BLaER1 (cell line): ENCODE results near the gene RBM17.

ENCODE experiments used
- H3K27ac ChIP-seq: shearing (Covaris generic); formaldehyde crosslinking; 2 replicates; pipeline ENCODE4 v1.8.1; 2022
- H3K27me3 ChIP-seq: shearing (Covaris generic); formaldehyde crosslinking; 2 replicates; pipeline ENCODE4 v1.8.1; 2022
- H3K36me3 ChIP-seq: shearing (Covaris generic); formaldehyde crosslinking; 2 replicates; pipeline ENCODE4 v1.8.1; 2022
- H3K4me1 ChIP-seq: shearing (Covaris generic); formaldehyde crosslinking; 2 replicates; pipeline ENCODE4 v1.8.1; 2022
- H3K4me2 ChIP-seq: shearing (Covaris generic); formaldehyde crosslinking; 2 replicates; pipeline ENCODE4 v1.8.1; 2022
- H3K4me3 ChIP-seq: shearing (Covaris generic); formaldehyde crosslinking; 2 replicates; pipeline ENCODE4 v1.8.1; 2022
- H3K9ac ChIP-seq: shearing (Covaris generic); formaldehyde crosslinking; 2 replicates; pipeline ENCODE4 v1.8.1; 2022
- H3K9me3 ChIP-seq: shearing (Covaris generic); formaldehyde crosslinking; 2 replicates; pipeline ENCODE4 v1.8.1; 2022
- H4K20me1 ChIP-seq: shearing (Covaris generic); formaldehyde crosslinking; 2 replicates; pipeline ENCODE4 v1.8.1; 2022
- Cebpa-rat ChIP-seq: shearing (Covaris generic); IDR thresholded peaks from 2 replicates; pipeline ENCODE4 v1.8.1; 2022

RBM17 gene

DNA sequence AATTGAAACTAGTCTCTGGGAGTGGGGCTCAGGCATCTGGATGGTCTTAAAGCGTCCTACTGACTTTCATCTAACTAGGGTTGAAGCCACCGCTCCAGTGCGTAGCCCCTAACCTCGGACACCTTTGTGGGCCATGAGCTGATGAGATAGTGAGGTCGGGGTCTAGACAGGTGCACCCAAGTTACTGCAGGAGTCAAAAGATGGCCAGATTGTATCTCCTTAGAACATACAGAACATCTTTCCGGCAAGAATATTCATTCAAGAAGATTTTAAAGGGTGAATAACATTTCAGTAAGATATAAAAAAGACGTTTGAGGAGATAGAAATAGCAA is 20.6 kb downstream of the RBM17 start:
- Histone ChIP-seq H3K4me2 (no peak overlapping the region), H3K36me3 (peaks cover 98% of the 10 kb centered on the region), H3K9ac (no peak overlapping the region), H3K4me3 (no peak overlapping the region), H4K20me1 (peaks cover 88% of the 10 kb centered on the region), H3K4me1 (peaks cover 10% of the 10 kb centered on the region; the same call in 1 of the 2 replicates), H3K27ac (no peak overlapping the region), H3K27me3 (no peaks in the 10 kb centered on the region), H3K9me3 (no peaks in the 10 kb centered on the region)
- no peak for TF ChIP-seq Cebpa-rat

DNA sequence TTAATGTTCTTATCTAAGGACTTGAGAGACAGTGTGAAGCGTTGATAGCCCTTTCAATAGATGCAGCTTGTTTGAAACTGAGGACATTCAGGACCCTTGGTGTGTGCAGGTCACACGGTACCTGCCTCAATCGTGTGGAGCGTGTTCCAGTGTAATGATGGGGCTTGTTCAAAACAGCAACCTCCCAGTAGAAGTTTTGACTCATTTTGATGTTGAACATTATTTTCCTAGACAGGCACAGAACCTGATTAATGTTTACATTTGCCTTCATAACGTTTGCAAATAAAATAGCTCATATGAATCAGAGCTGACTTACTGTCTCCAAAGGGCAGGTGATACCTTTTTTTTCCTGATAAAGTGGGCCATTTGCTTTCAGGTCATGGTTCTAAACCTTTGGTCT is 21.3 kb downstream of the RBM17 start:
- no peaks in the 10 kb centered on the region for H3K27me3 ChIP-seq
- H3K27ac ChIP-seq, result no peak overlapping the region
- peaks cover 98% of the 10 kb centered on the region for H3K36me3 ChIP-seq
- H3K9me3 ChIP-seq, result no peaks in the 10 kb centered on the region
- H3K4me1 ChIP-seq, result peaks cover 10% of the 10 kb centered on the region; the same call in 1 of the 2 replicates
- H3K9ac ChIP-seq, result no peak overlapping the region
- TF ChIP-seq Cebpa-rat, result no peak
- no peak overlapping the region for H3K4me3 ChIP-seq
- no peak overlapping the region for H3K4me2 ChIP-seq
- H4K20me1 ChIP-seq, result peaks cover 88% of the 10 kb centered on the region

DNA sequence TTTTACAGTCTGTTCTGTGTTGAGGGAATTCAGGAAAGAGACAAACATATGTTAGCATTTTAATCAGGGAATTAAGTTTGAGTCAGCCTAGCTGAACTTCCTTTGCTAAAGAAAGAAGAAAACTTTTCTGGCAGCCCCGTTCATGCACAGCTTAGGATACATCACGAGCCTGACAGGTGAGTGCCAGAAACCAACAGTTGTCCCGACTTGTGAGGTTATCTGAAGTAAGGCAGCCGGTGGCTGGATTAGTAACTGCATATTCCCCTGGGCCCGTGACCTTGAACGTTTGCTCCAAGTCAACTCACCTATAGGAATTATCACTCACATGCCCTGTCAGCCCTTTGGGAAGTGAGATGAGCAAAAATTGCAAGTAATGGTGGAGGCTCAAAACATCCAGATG is 24.1 kb downstream of the RBM17 start:
- Histone ChIP-seq H3K27me3 (no peaks in the 10 kb centered on the region), H3K27ac (no peak overlapping the region), H4K20me1 (peaks cover 62% of the 10 kb centered on the region), H3K9ac (no peak overlapping the region), H3K4me2 (no peak overlapping the region), H3K4me3 (no peak overlapping the region), H3K4me1 (peaks cover 10% of the 10 kb centered on the region; the same call in 1 of the 2 replicates), H3K9me3 (no peaks in the 10 kb centered on the region), H3K36me3 (peaks cover 92% of the 10 kb centered on the region)
- no peak for TF ChIP-seq Cebpa-rat

DNA sequence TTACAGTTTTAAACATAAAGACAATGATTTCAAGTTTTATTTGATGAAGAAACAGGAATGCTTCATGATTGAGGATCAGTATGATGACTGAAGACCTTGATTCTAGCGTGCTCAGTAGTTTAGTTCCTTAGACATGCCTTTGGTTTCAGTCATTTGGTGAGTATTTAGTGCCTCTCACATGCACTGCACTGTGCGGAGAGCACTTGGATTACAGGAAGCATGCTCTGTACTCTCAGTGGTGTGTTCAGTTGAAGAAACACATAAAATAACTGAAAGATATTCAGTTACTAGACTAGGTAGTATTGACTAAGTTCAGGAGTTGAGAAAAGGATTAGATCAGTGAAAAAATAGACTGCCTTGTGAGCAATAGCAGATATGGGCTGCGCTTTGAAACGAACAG is 25.5 kb downstream of the RBM17 start:
- no peaks in the 10 kb centered on the region for H3K27me3 ChIP-seq
- peaks cover under 1% of the 10 kb centered on the region; the same call in 1 of the 2 replicates for H3K4me1 ChIP-seq
- no peak overlapping the region for H3K27ac ChIP-seq
- no peak overlapping the region for H3K4me2 ChIP-seq
- no peak overlapping the region for H3K9ac ChIP-seq
- H3K36me3 ChIP-seq, result peaks cover 78% of the 10 kb centered on the region
- no peaks in the 10 kb centered on the region for H3K9me3 ChIP-seq
- H3K4me3 ChIP-seq, result no peak overlapping the region
- TF ChIP-seq Cebpa-rat, result no peak
- H4K20me1 ChIP-seq, result peaks cover 48% of the 10 kb centered on the region

DNA sequence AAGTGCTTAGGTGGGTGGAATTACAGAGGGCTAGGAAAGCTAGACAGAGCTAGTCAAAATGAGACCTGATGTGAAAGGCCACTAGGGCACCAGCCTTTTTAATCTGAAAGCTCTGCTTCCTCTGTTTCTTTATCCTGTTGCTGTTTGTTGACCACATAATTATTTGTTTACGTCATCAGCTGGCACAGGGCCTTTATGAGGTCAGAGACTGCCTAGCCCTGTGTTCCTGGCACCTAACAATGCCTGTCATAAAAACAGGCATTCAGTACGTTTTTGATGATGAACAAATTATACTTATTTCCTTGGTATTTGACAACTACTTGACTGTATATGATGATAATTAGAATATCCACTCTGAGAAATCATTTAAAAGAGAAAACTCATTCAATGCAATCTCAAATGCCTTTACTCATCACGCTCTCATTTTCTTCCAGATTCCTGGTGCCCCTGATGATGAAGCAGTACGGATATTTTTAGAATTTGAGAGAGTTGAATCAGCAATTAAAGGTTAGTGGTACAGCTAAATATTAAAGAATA is 26.0 kb downstream of the RBM17 start:
- no peaks in the 10 kb centered on the region for H3K27me3 ChIP-seq
- peaks cover 72% of the 10 kb centered on the region for H3K36me3 ChIP-seq
- no peaks in the 10 kb centered on the region for H3K9me3 ChIP-seq
- peaks cover 42% of the 10 kb centered on the region for H4K20me1 ChIP-seq
- no peak overlapping the region for H3K27ac ChIP-seq
- no peak for TF ChIP-seq Cebpa-rat
- H3K4me2 ChIP-seq, result no peak overlapping the region
- no peak overlapping the region for H3K9ac ChIP-seq
- H3K4me1 ChIP-seq, result no peaks in the 10 kb centered on the region
- H3K4me3 ChIP-seq, result no peak overlapping the region

DNA sequence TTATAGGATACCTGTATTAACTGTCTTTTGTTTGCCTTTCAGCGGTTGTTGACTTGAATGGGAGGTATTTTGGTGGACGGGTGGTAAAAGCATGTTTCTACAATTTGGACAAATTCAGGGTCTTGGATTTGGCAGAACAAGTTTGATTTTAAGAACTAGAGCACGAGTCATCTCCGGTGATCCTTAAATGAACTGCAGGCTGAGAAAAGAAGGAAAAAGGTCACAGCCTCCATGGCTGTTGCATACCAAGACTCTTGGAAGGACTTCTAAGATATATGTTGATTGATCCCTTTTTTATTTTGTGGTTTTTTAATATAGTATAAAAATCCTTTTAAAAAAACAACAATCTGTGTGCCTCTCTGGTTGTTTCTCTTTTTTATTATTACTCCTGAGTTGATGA is 26.6 kb downstream of the RBM17 start:
- no peak overlapping the region for H3K4me3 ChIP-seq
- H3K27me3 ChIP-seq, result no peaks in the 10 kb centered on the region
- peaks cover 37% of the 10 kb centered on the region for H4K20me1 ChIP-seq
- H3K36me3 ChIP-seq, result peaks cover 67% of the 10 kb centered on the region
- H3K27ac ChIP-seq, result no peak overlapping the region
- no peak for TF ChIP-seq Cebpa-rat
- H3K9ac ChIP-seq, result no peak overlapping the region
- peaks cover 2% of the 10 kb centered on the region for H3K4me1 ChIP-seq
- no peak overlapping the region for H3K4me2 ChIP-seq
- H3K9me3 ChIP-seq, result no peaks in the 10 kb centered on the region

DNA sequence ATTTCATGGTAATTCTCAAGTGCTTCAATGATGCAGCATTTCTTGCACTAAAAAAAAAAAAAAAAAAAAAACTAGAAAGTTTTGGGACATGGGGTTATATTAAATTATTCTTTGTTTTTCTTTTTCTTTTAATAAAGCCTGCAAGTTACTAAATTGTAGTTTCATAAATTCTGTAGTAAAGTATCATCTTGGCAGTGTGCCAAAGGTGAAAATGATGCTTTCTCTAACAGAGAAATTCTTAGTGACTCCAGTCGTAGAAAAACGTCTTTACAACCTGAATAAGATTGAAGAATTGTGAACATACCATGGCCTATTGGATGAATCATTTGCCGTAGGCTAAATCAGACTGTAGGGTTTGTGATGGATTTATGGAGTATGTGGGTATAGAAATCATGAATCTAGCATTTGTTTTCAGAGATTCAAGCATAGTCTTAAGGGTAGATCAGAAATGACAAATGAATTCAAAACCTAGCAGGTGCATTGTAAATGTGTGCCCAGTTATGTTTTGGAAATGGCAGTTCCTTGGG is 27.1 kb downstream of the RBM17 start:
- no peak overlapping the region for H3K9ac ChIP-seq
- no peak overlapping the region for H3K4me2 ChIP-seq
- H4K20me1 ChIP-seq, result peaks cover 32% of the 10 kb centered on the region
- no peaks in the 10 kb centered on the region for H3K27me3 ChIP-seq
- H3K36me3 ChIP-seq, result peaks cover 62% of the 10 kb centered on the region
- no peak overlapping the region for H3K4me3 ChIP-seq
- H3K9me3 ChIP-seq, result no peaks in the 10 kb centered on the region
- TF ChIP-seq Cebpa-rat, result no peak
- peaks cover 7% of the 10 kb centered on the region for H3K4me1 ChIP-seq
- no peak overlapping the region for H3K27ac ChIP-seq

DNA sequence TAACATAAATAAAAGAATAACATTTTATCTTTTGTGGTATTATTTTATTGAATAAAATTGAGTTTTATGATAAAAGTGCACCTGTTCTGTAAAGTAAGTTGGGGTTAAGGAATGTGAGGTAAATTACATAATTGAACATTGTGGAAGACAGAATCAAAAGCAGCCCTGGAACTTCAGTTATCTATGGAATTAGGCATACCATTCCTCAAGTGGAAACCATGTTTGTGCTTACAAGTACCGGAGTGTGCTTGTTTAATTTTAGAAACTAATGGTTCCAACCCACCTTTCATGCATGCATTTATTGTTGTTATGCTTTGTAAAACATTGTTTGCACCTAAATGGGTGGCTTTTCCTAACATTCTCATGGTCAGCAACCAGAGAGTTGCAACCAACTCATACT is 28.0 kb downstream of the RBM17 start:
- H3K27ac ChIP-seq, result no peak overlapping the region
- peaks cover 10% of the 10 kb centered on the region for H3K4me1 ChIP-seq
- H3K4me3 ChIP-seq, result no peak overlapping the region
- H3K36me3 ChIP-seq, result peaks cover 53% of the 10 kb centered on the region
- H3K9ac ChIP-seq, result no peak overlapping the region
- H3K9me3 ChIP-seq, result no peaks in the 10 kb centered on the region
- no peak overlapping the region for H3K4me2 ChIP-seq
- H3K27me3 ChIP-seq, result no peaks in the 10 kb centered on the region
- TF ChIP-seq Cebpa-rat, result no peak
- peaks cover 26% of the 10 kb centered on the region for H4K20me1 ChIP-seq

DNA sequence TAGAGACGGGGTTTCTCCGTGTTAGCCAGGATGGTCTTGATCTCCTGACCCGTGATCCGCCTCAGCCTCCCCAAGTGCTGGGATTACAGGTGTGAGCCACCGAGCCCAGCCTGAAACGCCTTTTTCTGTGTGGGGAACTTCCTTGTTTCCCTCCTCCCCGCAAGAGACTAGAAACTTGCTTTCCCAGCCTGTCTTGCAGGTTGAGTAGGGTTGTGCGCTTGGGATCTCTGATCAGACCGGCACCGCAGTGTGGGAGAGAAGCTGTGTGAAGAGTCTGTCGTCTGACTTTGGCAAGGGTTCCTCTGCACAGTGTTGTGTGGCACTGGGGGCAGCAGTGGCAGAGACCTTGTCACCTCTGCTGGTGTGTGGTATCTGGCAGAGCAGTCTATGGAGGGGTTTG is 28.9 kb downstream of the RBM17 start:
- Histone ChIP-seq H3K9ac (no peak overlapping the region), H3K27me3 (no peaks in the 10 kb centered on the region), H3K9me3 (no peaks in the 10 kb centered on the region), H3K27ac (no peak overlapping the region), H3K36me3 (peaks cover 44% of the 10 kb centered on the region), H4K20me1 (peaks cover 18% of the 10 kb centered on the region; the same call in 1 of the 2 replicates), H3K4me1 (peaks cover 10% of the 10 kb centered on the region), H3K4me3 (no peak overlapping the region), H3K4me2 (no peak overlapping the region)
- TF ChIP-seq Cebpa-rat, result no peak

DNA sequence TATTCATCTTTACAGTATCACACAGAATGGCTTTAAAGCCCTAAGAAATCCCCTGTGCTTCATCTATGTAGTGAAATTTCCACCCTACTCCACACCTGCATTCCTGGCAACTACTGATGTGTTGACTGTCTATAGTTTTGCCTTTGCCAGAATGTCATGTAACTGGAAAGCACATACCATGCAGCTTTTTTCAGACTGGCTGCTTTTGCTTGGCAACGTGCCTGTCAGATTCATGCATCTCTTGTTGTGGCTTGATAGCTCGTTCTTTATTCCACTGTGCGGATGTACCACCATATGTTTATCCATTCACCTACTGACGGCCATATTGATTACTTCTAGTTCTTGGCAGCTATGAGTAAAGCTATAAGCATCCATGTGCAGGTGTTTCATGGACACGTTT is 30.6 kb downstream of the RBM17 start:
- peaks cover 16% of the 10 kb centered on the region for H3K4me1 ChIP-seq
- no peaks in the 10 kb centered on the region for H3K27me3 ChIP-seq
- H4K20me1 ChIP-seq, result peaks cover 8% of the 10 kb centered on the region; the same call in 1 of the 2 replicates
- no peak overlapping the region for H3K27ac ChIP-seq
- H3K36me3 ChIP-seq, result peaks cover 26% of the 10 kb centered on the region
- TF ChIP-seq Cebpa-rat, result no peak
- H3K4me2 ChIP-seq, result no peak overlapping the region
- H3K9ac ChIP-seq, result no peak overlapping the region
- H3K4me3 ChIP-seq, result no peak overlapping the region
- H3K9me3 ChIP-seq, result no peaks in the 10 kb centered on the region

DNA sequence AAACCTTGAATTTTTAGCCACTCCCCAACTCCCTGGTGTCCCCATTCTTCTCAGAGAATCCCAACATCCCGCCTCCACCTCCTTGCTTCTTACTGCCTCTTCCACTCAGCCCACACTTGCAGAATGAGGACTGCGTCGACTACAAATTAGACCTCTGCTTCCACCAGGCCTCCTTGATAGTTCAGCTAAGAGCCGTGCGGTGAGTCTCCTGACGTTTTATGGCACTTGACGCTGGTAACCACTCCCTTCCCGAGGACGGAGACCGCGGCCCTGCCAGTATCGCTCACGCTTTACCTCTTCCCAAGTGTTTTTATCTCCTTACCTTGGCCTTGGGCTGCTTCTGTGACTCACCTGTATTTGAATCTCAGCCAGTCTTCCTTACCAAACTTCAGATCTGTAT is 31.1 kb downstream of the RBM17 start:
- Histone ChIP-seq H3K9ac (no peak overlapping the region), H3K27me3 (no peaks in the 10 kb centered on the region)
- TF ChIP-seq Cebpa-rat, result no peak

More for the DNA sequence above, 31.1 kb downstream of the RBM17 start:
- H4K20me1 ChIP-seq, result 0 out of 2 replicates have a peak, but pooled peaks cover 3% of the 10 kb centered on the region
- H3K9me3 ChIP-seq, result no peaks in the 10 kb centered on the region
- H3K36me3 ChIP-seq, result peaks cover 21% of the 10 kb centered on the region
- H3K4me2 ChIP-seq, result no peak overlapping the region
- no peak overlapping the region for H3K27ac ChIP-seq
- peaks cover 16% of the 10 kb centered on the region for H3K4me1 ChIP-seq
- no peak overlapping the region for H3K4me3 ChIP-seq
